ENCODE measurements around the gene MYO1E.
"Not testable (repeated sequence)": the region's sequence is repeated elsewhere in the genome, so short reads cannot be mapped to it uniquely, and the experiment has no call there.

The MYO1E gene

GRCh38 chr15:59350421-59350732 lies 22.3 kb downstream of the MYO1E start:
- DNase-seq (ENCODE audit: low spot score) = no peak

- no peak for DNase-seq (ENCODE audit: low spot score)
Measured at GRCh38 chr15:59349680-59350420, 22.8 kb downstream of the MYO1E start.

- DNase-seq (ENCODE audit: low spot score) = no peak
Measured at GRCh38 chr15:59347915-59348314, 24.8 kb downstream of the MYO1E start.

GRCh38 chr15:59346951-59347350 lies 25.7 kb downstream of the MYO1E start:
- DNase-seq (ENCODE audit: low spot score) = no peak

GRCh38 chr15:59345326-59345725 lies 27.3 kb downstream of the MYO1E start:
- no peak for DNase-seq (ENCODE audit: low spot score)

- no peak for DNase-seq (ENCODE audit: low spot score)
Measured at GRCh38 chr15:59344311-59344710, 28.4 kb downstream of the MYO1E start.

GRCh38 chr15:59340325-59340724 lies 32.3 kb downstream of the MYO1E start:
- DNase-seq (ENCODE audit: low spot score) = no peak

GRCh38 chr15:59339252-59339672 lies 33.4 kb downstream of the MYO1E start:
- no peak for DNase-seq (ENCODE audit: low spot score)

GRCh38 chr15:59338414-59338813 lies 34.3 kb downstream of the MYO1E start:
- DNase-seq (ENCODE audit: low spot score) = no peak

GRCh38 chr15:59336725-59337124 lies 35.9 kb downstream of the MYO1E start:
- not testable (repeated sequence) for DNase-seq (ENCODE audit: low spot score)

GRCh38 chr15:59335207-59335786 lies 37.4 kb downstream of the MYO1E start:
- no peak for DNase-seq (ENCODE audit: low spot score)

- no peak for DNase-seq (ENCODE audit: low spot score)
Measured at GRCh38 chr15:59334076-59334415, 38.6 kb downstream of the MYO1E start.

GRCh38 chr15:59333401-59334075 lies 39.1 kb downstream of the MYO1E start:
- no peak for DNase-seq (ENCODE audit: low spot score)

GRCh38 chr15:59332009-59332408 lies 40.7 kb downstream of the MYO1E start:
- DNase-seq (ENCODE audit: low spot score) = no peak

- no peak for DNase-seq (ENCODE audit: low spot score)
Measured at GRCh38 chr15:59330649-59331048, 42.0 kb downstream of the MYO1E start.

- DNase-seq (ENCODE audit: low spot score) = no peak
Measured at GRCh38 chr15:59329570-59330350, 42.9 kb downstream of the MYO1E start.

- no peak for DNase-seq (ENCODE audit: low spot score)
Measured at GRCh38 chr15:59329091-59329490, 43.6 kb downstream of the MYO1E start.

- DNase-seq (ENCODE audit: low spot score) = no peak
Measured at GRCh38 chr15:59327942-59328341, 44.7 kb downstream of the MYO1E start.

- no peak for DNase-seq (ENCODE audit: low spot score)
Measured at GRCh38 chr15:59326856-59327255, 45.8 kb downstream of the MYO1E start.

GRCh38 chr15:59322056-59322759 lies 50.5 kb downstream of the MYO1E start:
- DNase-seq (ENCODE audit: low spot score) = no peak

GRCh38 chr15:59321000-59321689 lies 51.5 kb downstream of the MYO1E start:
- no peak for DNase-seq (ENCODE audit: low spot score)

GRCh38 chr15:59317211-59317610 lies 55.5 kb downstream of the MYO1E start:
- no peak for DNase-seq (ENCODE audit: low spot score)
